Lung (tissue), 12 donors: ENCODE measurements around the gene RPH3AL. TPM values are rescaled to one million over a fixed set of nuclear protein-coding genes. Genes with fewer than 3 reads are reported as not detected.

Experiments used
- ATAC-seq: fragments of 200-7000 bp; cut with Tn5 transposase; one replicate; pipeline ENCODE4 v1.9.1; 2020; ENCODE audit warnings: moderate number of reproducible peaks; ENCODE audit not compliant: insufficient read depth, low FRiP score
- DNase-seq, 3 donors: peaks; one replicate each; pipeline ENCODE4 v3.0.0-alpha.2; 2013 to 2017
- H3K27ac ChIP-seq, 2 donors: one replicate each; pipeline ENCODE4 v1.5.1; 2013; ENCODE audit warnings: mild to moderate bottlenecking in 2 of 2, moderate library complexity in 2 of 2, control low read depth in 1 of 2, inconsistent platforms in 1 of 2, low read depth in 1 of 2, low read length in 1 of 2
- H3K27me3 ChIP-seq, 3 donors: one replicate each; pipeline ENCODE4 v1.5.1; 2013; ENCODE audit warnings: low read length in 2 of 3; ENCODE audit not compliant: control insufficient read depth in 3 of 3, insufficient read depth in 3 of 3
- H3K36me3 ChIP-seq, 4 donors: one replicate each; pipeline ENCODE4 v1.5.1; 2013; ENCODE audit warnings: low read length in 4 of 4, mild to moderate bottlenecking in 1 of 4, moderate library complexity in 1 of 4; ENCODE audit not compliant: control insufficient read depth in 4 of 4, insufficient read depth in 4 of 4
- H3K4me1 ChIP-seq, 5 donors: one replicate each; pipeline ENCODE4 v1.5.1; 2013; ENCODE audit warnings: low read length in 5 of 5, mild to moderate bottlenecking in 2 of 5, moderate library complexity in 1 of 5; ENCODE audit not compliant: control insufficient read depth in 5 of 5, insufficient read depth in 5 of 5
- H3K4me3 ChIP-seq: one replicate; pipeline ENCODE4 v1.5.1; 2013; ENCODE audit warnings: mild to moderate bottlenecking, control low read depth, moderate library complexity
- H3K9ac ChIP-seq, 2 donors: one replicate each; pipeline ENCODE4 v1.5.1; 2013; ENCODE audit warnings: low read length in 2 of 2, control low read depth in 1 of 2; ENCODE audit not compliant: insufficient read depth in 1 of 2
- H3K9me3 ChIP-seq, 4 donors: one replicate each; pipeline ENCODE4 v1.5.1; 2013; ENCODE audit warnings: low read length in 3 of 4, mild to moderate bottlenecking in 1 of 4, moderate library complexity in 1 of 4; ENCODE audit not compliant: control insufficient read depth in 4 of 4, insufficient read depth in 3 of 4
- CTCF ChIP-seq: IDR thresholded peaks from 2 replicates; pipeline ENCODE4 v1.5.1; 2012; ENCODE audit warnings: mild to moderate bottlenecking; ENCODE audit errors: control extremely low read depth, extremely low read depth
- WGBS, 2 donors: extraction: QIAGEN DNeasy Blood & Tissue Kit; methylation state at CpG; one replicate each; pipeline ENCODE4 v1.1.7; 2013; 5-methylcytosine and 5-hydroxymethylcytosine counted together
- polyA plus RNA-seq, 2 donors: library from polyadenylated mRNA; stranded (reverse); fragments of 200-250 nt; gene quantifications; one replicate each; pipeline ENCODE4 v1.2.1, GENCODE V29; 2013
- total RNA-seq, 2 donors: library from RNA; depleted of rRNA in 1 of 2; stranded (reverse); fragments of >200 nt in 1 of 2; gene quantifications; one replicate each; pipeline ENCODE4 v1.2.1, GENCODE V29; 2014 to 2021
- donor health status: control.
- donor health status: control.
- donor health status: Bipolar disorder and iron deficiency.
- donor health status: healthy.
- donor health status: DM: yes; HTN: yes; CAD: no.

RPH3AL gene
- total and polyA plus RNA-seq, 4 donors, result 19.5 to 76.6 (median 21.6) TPM

DNA sequence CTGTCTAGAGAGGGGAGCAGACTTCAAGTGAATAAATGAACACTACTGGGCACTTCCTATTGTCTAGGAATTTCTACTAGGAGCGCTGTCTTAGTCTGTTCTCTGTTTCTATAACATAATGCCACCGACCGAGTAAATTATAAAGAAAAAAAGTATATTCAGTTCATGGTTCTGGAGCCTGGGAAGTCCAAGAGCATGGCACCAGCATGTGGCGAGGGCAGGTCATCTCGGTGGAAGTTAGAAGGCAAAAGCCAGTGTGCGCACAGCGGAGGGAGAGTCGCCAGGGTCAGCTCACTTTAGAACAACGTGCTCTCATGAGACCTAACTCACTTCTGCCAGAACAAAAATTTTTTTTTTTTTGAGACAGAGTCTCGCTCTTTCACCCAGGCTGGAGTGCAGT, 35.5 kb upstream of the RPH3AL start:
- Histone ChIP-seq H3K27me3 (peaks cover 0 to 9% (median 7%) of the 10 kb centered on the region in 3 donors), H3K4me1 (no peaks in the 10 kb centered on the region), H3K9ac (no peak overlapping the region), H3K27ac (no peak overlapping the region), H3K36me3 (no peaks in the 10 kb centered on the region), H3K9me3 (no peaks in the 10 kb centered on the region), H3K4me3 (no peak overlapping the region)
- WGBS, 2 donors, result 95 to 98% methylated on average over 10 of the region's 10 CpGs
- no peak for TF ChIP-seq CTCF
- ATAC-seq (no peak), DNase-seq (no peak)

- WGBS, 2 donors, result 11 to 12% methylated on average over 49 to 57 of the region's 57 CpGs
- H3K36me3 ChIP-seq, result no peaks in the 10 kb centered on the region
- H3K9me3 ChIP-seq, result no peaks in the 10 kb centered on the region
- H3K27ac ChIP-seq, result peak overlapping the region in 1 of 2 donors; percentile 72
- ATAC-seq, result peak; percentile 91
- H3K4me1 ChIP-seq, result peaks cover 0 to 3% (median 0%) of the 10 kb centered on the region in 5 donors
- H3K27me3 ChIP-seq, result peaks cover 0 to 15% (median 7%) of the 10 kb centered on the region in 3 donors
- no peak overlapping the region for H3K9ac ChIP-seq
- peak; percentile 50 to 77 (median 52) for DNase-seq
- peak overlapping the region; percentile 30 for H3K4me3 ChIP-seq
- peak; percentile 76 for TF ChIP-seq CTCF
These were observed 33.7 kb upstream of the RPH3AL start for GRCh38 chr17:386141-386876.

DNA sequence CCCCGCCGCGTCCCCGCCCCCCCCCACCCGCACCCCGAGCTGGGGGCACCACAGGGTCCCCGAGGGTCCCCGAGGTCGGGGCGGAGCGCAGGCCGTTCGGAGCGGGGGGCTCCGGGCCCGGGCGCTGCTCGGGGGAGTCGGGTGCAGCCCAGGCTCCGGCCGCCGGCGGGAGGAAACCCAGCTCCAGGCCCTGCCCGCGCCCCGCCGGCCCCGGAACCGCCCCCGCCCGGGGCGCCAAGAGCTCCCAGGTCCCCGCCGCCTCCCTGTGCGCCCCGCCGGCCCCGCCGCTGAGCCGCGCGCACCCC, 33.2 kb upstream of the RPH3AL start:
- Histone ChIP-seq H3K9ac (no peak overlapping the region), H3K27me3 (peaks cover 0 to 15% (median 7%) of the 10 kb centered on the region in 3 donors), H3K4me3 (peak overlapping the region; percentile 30), H3K36me3 (no peaks in the 10 kb centered on the region), H3K9me3 (no peaks in the 10 kb centered on the region), H3K4me1 (peaks cover 0 to 3% (median 0%) of the 10 kb centered on the region in 5 donors), H3K27ac (peak overlapping the region; percentile 15 to 72)
- TF ChIP-seq CTCF, result no peak
- 1 to 7% methylated on average over 3 to 39 of the region's 42 CpGs for WGBS, 2 donors
- ATAC-seq, result no peak
- DNase-seq, result no peak
